GM19372 (cell line): ENCODE measurements around the gene CYP19A1.

Experiments
- ATAC-seq: cut with Tn5 transposase; IDR thresholded peaks from one replicate; pipeline ENCODE4 v1.9.1; 2021; ENCODE audit warnings: mild to moderate bottlenecking, low read depth, moderate library complexity; ENCODE audit not compliant: unreplicated experiment

The CYP19A1 gene

GRCh38 chr15:51161491-51162220, 176.7 kb downstream of the CYP19A1 start:
- ATAC-seq: no peak

- ATAC-seq: no peak
Observed at GRCh38 chr15:51160484-51160883, 177.9 kb downstream of the CYP19A1 start.
